ENCODE results near the gene FKBP5.

DNA sequence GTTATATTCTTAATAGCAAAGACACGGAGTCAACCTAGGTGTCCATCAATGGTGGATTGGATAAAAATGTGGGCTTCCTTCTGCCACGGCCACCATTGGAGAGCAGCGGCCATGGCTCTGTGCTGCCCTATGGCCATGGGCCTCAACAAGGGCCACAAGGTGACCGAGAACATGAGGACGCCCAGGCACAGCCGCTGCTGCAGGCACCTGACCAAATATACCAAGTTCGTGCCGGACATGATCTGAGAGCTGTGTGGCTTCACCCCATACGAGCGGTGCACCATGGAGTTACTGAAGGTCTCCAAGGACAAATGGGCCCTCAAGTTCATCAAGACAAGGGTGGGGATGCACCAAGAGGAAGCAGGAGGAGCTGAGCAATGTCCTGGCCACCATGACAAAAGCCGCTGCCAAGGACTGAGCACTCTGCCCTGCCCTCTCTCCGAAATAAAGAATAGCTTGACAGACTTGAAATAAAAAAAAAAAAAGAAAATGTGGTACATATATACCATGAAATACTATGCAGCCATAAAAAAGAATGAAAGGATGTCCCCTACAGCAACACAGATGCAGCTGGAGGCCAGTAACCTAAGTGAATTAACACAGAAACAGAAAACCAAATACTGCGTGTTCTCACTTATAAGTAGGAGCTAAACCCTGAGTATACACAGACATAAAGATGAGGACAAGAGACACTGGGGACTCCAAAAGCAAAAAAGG is 81.0 kb downstream of the FKBP5 start:
- TF ChIP-seq, protein P1, sequence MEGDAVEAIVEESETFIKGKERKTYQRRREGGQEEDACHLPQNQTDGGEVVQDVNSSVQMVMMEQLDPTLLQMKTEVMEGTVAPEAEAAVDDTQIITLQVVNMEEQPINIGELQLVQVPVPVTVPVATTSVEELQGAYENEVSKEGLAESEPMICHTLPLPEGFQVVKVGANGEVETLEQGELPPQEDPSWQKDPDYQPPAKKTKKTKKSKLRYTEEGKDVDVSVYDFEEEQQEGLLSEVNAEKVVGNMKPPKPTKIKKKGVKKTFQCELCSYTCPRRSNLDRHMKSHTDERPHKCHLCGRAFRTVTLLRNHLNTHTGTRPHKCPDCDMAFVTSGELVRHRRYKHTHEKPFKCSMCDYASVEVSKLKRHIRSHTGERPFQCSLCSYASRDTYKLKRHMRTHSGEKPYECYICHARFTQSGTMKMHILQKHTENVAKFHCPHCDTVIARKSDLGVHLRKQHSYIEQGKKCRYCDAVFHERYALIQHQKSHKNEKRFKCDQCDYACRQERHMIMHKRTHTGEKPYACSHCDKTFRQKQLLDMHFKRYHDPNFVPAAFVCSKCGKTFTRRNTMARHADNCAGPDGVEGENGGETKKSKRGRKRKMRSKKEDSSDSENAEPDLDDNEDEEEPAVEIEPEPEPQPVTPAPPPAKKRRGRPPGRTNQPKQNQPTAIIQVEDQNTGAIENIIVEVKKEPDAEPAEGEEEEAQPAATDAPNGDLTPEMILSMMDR (IDR thresholded peaks at IDR 0.05; ENCODE audit: poor library complexity): no peak
- no peak for TF ChIP-seq EZH2phosphoT487 (IDR thresholded peaks at IDR 0.05; ENCODE audit: low read depth, severe bottlenecking, unreplicated experiment)
